Fibroblast of skin of left quadriceps (primary cell): ENCODE data around the gene KCNAB2.

Experiments
- DNase-seq, 2 experiments: peaks; one replicate each; pipeline ENCODE4 v3.0.0-alpha.2; 2013; ENCODE audit warnings: low read depth in 2 of 2

Gene KCNAB2

GRCh38 chr1:6127587-6128163 is 82.0 kb downstream of the KCNAB2 start:
- peak; percentile 27 to 37 for DNase-seq

- no peak for DNase-seq
These were observed 82.8 kb downstream of the KCNAB2 start for GRCh38 chr1:6128276-6129081.

GRCh38 chr1:6129313-6129712 is 83.6 kb downstream of the KCNAB2 start:
- no peak for DNase-seq

GRCh38 chr1:6130036-6130435 is 84.3 kb downstream of the KCNAB2 start:
- no peak for DNase-seq

- DNase-seq = no peak
These were observed 84.9 kb downstream of the KCNAB2 start for GRCh38 chr1:6130596-6130995.

- DNase-seq = no peak
These were observed 85.9 kb downstream of the KCNAB2 start for GRCh38 chr1:6131561-6131960.

GRCh38 chr1:6133146-6133895 is 87.6 kb downstream of the KCNAB2 start:
- DNase-seq = no peak

- no peak for DNase-seq
These were observed 88.5 kb downstream of the KCNAB2 start for GRCh38 chr1:6134206-6134605.

GRCh38 chr1:6134741-6135510 is 89.2 kb downstream of the KCNAB2 start:
- no peak for DNase-seq

- no peak for DNase-seq
These were observed 91.0 kb downstream of the KCNAB2 start for GRCh38 chr1:6136516-6137220.

GRCh38 chr1:6137758-6138157 is 92.1 kb downstream of the KCNAB2 start:
- no peak for DNase-seq

GRCh38 chr1:6140413-6140812 is 94.7 kb downstream of the KCNAB2 start:
- DNase-seq = no peak

- DNase-seq = no peak
These were observed 95.9 kb downstream of the KCNAB2 start for GRCh38 chr1:6141592-6141991.

GRCh38 chr1:6142036-6142621 is 96.4 kb downstream of the KCNAB2 start:
- no peak for DNase-seq

GRCh38 chr1:6142734-6143133 is 97.0 kb downstream of the KCNAB2 start:
- DNase-seq = no peak

GRCh38 chr1:6143395-6143794 is 97.7 kb downstream of the KCNAB2 start:
- DNase-seq = no peak

- no peak for DNase-seq
These were observed 98.5 kb downstream of the KCNAB2 start for GRCh38 chr1:6144175-6144574.

- no peak for DNase-seq
These were observed 99.1 kb downstream of the KCNAB2 start for GRCh38 chr1:6144647-6145395.

- DNase-seq = no peak
These were observed 99.7 kb downstream of the KCNAB2 start for GRCh38 chr1:6145396-6145750.

GRCh38 chr1:6145864-6146410 is 100.2 kb downstream of the KCNAB2 start:
- no peak for DNase-seq
